NCI-H1092 treated with DMSO at 0.1 percent for 48 hours (cell line): ENCODE results near the gene TRMT112.
A peak's percentile ranks its signal among the peaks of the same experiment; 100 is the strongest.
"Not testable (repeated sequence)": the region's sequence is repeated elsewhere in the genome, so short reads cannot be mapped to it uniquely, and the experiment has no call there.

Experiments used
- DNase-seq: peaks from one replicate; lab custom pipeline; 2025; lab: John Stamatoyannopoulos, UW

TRMT112 gene

GRCh38 chr11:64312947-64313346 is 4.4 kb downstream of the TRMT112 start:
- DNase-seq, result no peak

GRCh38 chr11:64307795-64308194 is 9.6 kb downstream of the TRMT112 start:
- DNase-seq, result not testable (repeated sequence)

GRCh38 chr11:64306876-64307622 is 10.3 kb downstream of the TRMT112 start:
- no peak for DNase-seq

- no peak for DNase-seq
Observed at GRCh38 chr11:64306563-64306875, 10.8 kb downstream of the TRMT112 start.

- peak; percentile 53 for DNase-seq
Observed at GRCh38 chr11:64305691-64306562, 11.4 kb downstream of the TRMT112 start.

- DNase-seq, result peak; percentile 100
Observed at GRCh38 chr11:64305075-64305690, 12.2 kb downstream of the TRMT112 start, which contains the start of gene ESRRA. Gene ESRRA (plus strand): TSS chr11:64305524. CDS start chr11:64307180, 1,656 bp downstream.

- peak; percentile 95 for DNase-seq
Observed at GRCh38 chr11:64304316-64305072, 12.9 kb downstream of the TRMT112 start.

GRCh38 chr11:64304032-64304315 is 13.4 kb downstream of the TRMT112 start:
- DNase-seq, result no peak

- no peak for DNase-seq
Observed at GRCh38 chr11:64303109-64304031, 14.0 kb downstream of the TRMT112 start.

GRCh38 chr11:64299847-64300648 is 17.3 kb downstream of the TRMT112 start, which contains the start of gene CATSPERZ:
Gene CATSPERZ (plus strand): TSS chr11:64300358. CDS start chr11:64300411, 53 bp downstream.
- peak; percentile 12 for DNase-seq

GRCh38 chr11:64298966-64299846 is 18.2 kb downstream of the TRMT112 start:
- DNase-seq, result peak; percentile 45

GRCh38 chr11:64297699-64298358 is 19.5 kb downstream of the TRMT112 start:
- DNase-seq, result no peak

- DNase-seq, result no peak
Observed at GRCh38 chr11:64296830-64297698, 20.3 kb downstream of the TRMT112 start.

- DNase-seq, result no peak
Observed at GRCh38 chr11:64296236-64296635, 21.1 kb downstream of the TRMT112 start.

GRCh38 chr11:64295760-64296159 is 21.6 kb downstream of the TRMT112 start:
- no peak for DNase-seq

GRCh38 chr11:64294774-64295173 is 22.6 kb downstream of the TRMT112 start:
- DNase-seq, result no peak

GRCh38 chr11:64292460-64293254 is 24.7 kb downstream of the TRMT112 start:
- no peak for DNase-seq
